Psoas muscle (tissue), 8 donors: ENCODE measurements around the gene RIN3. TPM values are rescaled to one million over a fixed set of nuclear protein-coding genes. Genes with fewer than 3 reads are reported as not detected.

Source experiments
- ATAC-seq, 4 donors: fragments of 200-7000 bp; cut with Tn5 transposase; one replicate each; pipeline ENCODE4 v1.9.1; 2020; ENCODE audit warnings: moderate library complexity in 3 of 4, mild to moderate bottlenecking in 2 of 4
- DNase-seq, 2 donors: peaks; one replicate each; pipeline ENCODE4 v3.0.0-alpha.2; 2020
- H3K27ac ChIP-seq: fragments of 200-600 bp; one replicate; pipeline ENCODE4 v1.8.0; 2022
- H3K27me3 ChIP-seq, 3 donors: fragments of 200-600 bp in 1 of 3; one replicate each; pipeline versions ENCODE4 v1.6.1 to v1.8.0; 2013 to 2022; ENCODE audit warnings: low read length in 2 of 3, mild to moderate bottlenecking in 2 of 3, moderate library complexity in 1 of 3; ENCODE audit not compliant: insufficient read depth in 3 of 3
- H3K36me3 ChIP-seq, 2 donors: fragments of 200-600 bp in 1 of 2; one replicate each; pipeline versions ENCODE4 v1.6.1 to v1.8.0; 2013 to 2022; ENCODE audit warnings: low read depth in 1 of 2, mild to moderate bottlenecking in 1 of 2, moderate library complexity in 1 of 2; ENCODE audit not compliant: insufficient read depth in 1 of 2
- H3K4me1 ChIP-seq: fragments of 200-600 bp; one replicate; pipeline ENCODE4 v1.8.0; 2022
- H3K4me3 ChIP-seq: fragments of 200-600 bp; one replicate; pipeline ENCODE4 v1.8.0; 2022; ENCODE audit warnings: mild to moderate bottlenecking
- H3K9me3 ChIP-seq: fragments of 200-600 bp; one replicate; pipeline ENCODE4 v1.8.0; 2022
- CTCF ChIP-seq: fragments of 200-600 bp; IDR thresholded peaks from one replicate; pipeline ENCODE4 v1.8.0; 2022; ENCODE audit warnings: antibody characterized with exemption
- WGBS, 3 donors: extraction: QIAGEN DNeasy Blood & Tissue Kit; methylation state at CpG; one replicate each; pipeline versions ENCODE4 v1.1.6 to v1.1.7; 2013; 5-methylcytosine and 5-hydroxymethylcytosine counted together
- intact Hi-C, 2 donors: fragments of 100-400 bp; cut with DNase I; formaldehyde crosslinking; loops; one replicate each; pipeline versions ENCODE4 v1.11.0 to v1.14.2; 2022
- polyA plus RNA-seq, 3 donors: library from polyadenylated mRNA; stranded (reverse); fragments of 200-250 nt; gene quantifications; one replicate each; pipeline ENCODE4 v1.2.3, GENCODE V29; 2013
- total RNA-seq, 4 donors: library from RNA; stranded (reverse); fragmentation: NEBNext Ultra II Directional in 2 of 4; extraction: Animal tissue kit (Norgen Biotek cat#: 25700) in 2 of 4; gene quantifications; one replicate each; pipeline versions ENCODE4 v1.2.1 to v1.2.4, GENCODE V29; 2021 to 2023
- donor health status: healthy with polysubstance abuse.
- donor health status: DM: no; HTN: no; CAD: no; lungs with moderate emphysema.
- donor health status: Bipolar disorder and iron deficiency.
- donor health status: healthy.
- donor health status: DM: yes; HTN: yes; CAD: no.
- donor health status: DM: no; HTN: no; CAD: no.
- donor health status: DM: no; HTN: no; CAD: no.
- donor health status: DM: yes; HTN: yes; CAD: no.

Gene RIN3
- total and polyA plus RNA-seq, 7 donors = 1.2 to 8.7 (median 3.8) TPM

DNA sequence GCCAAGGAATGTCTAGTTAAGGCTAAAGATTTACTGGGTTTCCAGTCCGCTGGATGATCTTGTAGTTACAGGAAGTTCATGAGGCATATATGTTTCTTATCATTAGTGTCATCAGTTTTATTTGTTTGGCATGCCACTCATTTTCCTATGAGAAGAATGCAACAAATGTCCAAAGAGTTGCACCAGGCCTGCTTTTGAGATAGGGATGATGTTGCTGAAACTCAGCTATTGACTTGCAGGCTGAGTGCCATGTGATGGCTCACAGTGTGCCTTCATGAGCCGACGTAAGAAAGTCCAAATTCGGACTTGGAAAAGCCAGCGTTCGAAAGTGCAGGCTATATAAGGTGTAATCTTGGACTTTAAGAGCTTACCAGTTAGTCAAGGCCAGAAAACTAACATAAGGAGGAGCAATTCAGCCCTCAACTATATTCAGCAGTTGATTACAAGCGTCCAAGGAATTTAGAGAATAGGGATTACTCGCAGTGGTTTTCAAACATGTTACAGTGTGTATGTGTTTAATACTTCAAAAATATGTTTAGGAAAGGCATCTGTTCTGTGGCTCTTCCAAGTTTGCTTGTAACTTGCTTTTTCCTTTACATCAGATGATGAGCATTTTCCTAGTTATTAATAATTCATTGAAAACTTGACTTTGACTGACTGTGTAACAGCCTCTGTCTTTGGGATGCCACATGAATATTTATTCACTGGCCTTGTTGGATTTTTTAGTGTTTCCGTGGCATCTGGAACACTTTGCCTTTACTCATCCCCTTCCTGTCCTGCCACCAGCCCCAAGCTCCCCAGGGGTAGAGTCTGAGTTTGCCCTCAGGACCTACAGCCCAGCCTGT is 133.6 kb downstream of the RIN3 start:
- ATAC-seq (no peak), DNase-seq (no peak)
- Histone ChIP-seq H3K36me3 (peaks cover 0 to 2% of the 10 kb centered on the region in 2 donors), H3K4me3 (no peak overlapping the region), H3K9me3 (no peaks in the 10 kb centered on the region), H3K27me3 (no peaks in the 10 kb centered on the region), H3K4me1 (no peaks in the 10 kb centered on the region), H3K27ac (no peak overlapping the region)
- 55 to 65% (median 57%) methylated on average over 9 of the region's 9 CpGs for WGBS, 3 donors
- TF ChIP-seq CTCF = no peak
- intact Hi-C loops = no loop called here

- no peaks in the 10 kb centered on the region for H3K27me3 ChIP-seq
- H3K27ac ChIP-seq = no peak overlapping the region
- intact Hi-C loops = no loop called here
- no peak for TF ChIP-seq CTCF
- H3K4me1 ChIP-seq = no peaks in the 10 kb centered on the region
- H3K9me3 ChIP-seq = no peaks in the 10 kb centered on the region
- WGBS, 3 donors = 56 to 80% (median 64%) methylated on average over 4 of the region's 4 CpGs
- ATAC-seq (no peak), DNase-seq (no peak)
- no peak overlapping the region for H3K4me3 ChIP-seq
- peaks cover 0 to 2% of the 10 kb centered on the region in 2 donors for H3K36me3 ChIP-seq
Observed at GRCh38 chr14:92647797-92648279, 134.3 kb downstream of the RIN3 start.

DNA sequence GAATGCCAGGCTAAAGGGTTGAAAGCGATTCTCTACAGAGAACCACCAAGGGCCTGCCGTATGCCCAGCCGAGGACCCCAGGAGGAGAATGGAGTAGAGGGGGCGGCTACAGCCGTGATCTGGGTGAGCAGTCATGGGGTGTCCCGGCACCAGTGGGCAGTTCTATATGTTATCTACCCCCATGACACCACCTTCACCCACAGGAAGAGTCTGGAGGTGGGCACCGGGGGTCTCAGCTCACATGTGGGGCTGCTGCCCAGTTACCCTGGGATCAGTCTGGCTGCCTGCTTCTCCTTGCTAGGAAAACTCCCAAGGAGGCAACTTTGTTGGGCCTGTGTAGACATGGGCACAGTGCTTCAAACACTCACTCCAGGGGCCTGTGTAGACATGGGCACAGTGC is 135.5 kb downstream of the RIN3 start:
- Histone ChIP-seq H3K27ac (no peak overlapping the region), H3K4me3 (no peak overlapping the region), H3K36me3 (peaks cover 0 to 2% of the 10 kb centered on the region in 2 donors), H3K9me3 (no peaks in the 10 kb centered on the region), H3K4me1 (no peaks in the 10 kb centered on the region), H3K27me3 (no peaks in the 10 kb centered on the region)
- DNase-seq = no peak
- 89 to 99% (median 95%) methylated on average over 7 of the region's 7 CpGs for WGBS, 3 donors
- TF ChIP-seq CTCF = no peak
- intact Hi-C loops = no loop called here
- ATAC-seq = no peak

DNA sequence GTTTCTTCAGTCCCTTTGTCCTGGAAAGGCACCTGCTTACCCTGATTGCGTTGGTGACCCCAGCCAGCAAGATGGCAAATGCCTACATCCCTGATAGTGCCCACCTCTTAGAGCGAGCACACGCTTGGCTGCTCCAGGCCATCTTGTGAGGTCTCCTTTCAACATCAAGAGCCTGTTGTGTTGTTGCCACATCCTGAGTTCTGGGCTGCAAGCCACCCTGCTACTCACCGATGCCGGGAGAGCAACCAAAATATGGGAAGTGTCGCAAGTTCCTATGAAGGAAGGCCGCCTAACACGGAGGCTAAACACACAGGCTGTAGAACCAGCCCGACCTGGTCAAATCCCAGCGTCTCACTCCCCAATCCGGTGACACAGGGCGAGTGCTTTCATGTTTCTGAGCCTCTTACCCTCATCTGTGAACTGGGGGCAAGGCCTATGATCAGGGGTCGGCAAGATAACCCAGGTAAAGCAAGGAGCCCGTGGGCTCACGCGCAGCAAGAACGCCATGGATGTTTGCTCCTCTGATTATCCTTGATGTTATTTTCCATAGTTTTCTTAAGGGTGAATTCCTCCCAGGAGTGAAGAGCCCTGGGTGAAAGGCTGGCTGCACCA is 136.5 kb downstream of the RIN3 start:
- 85 to 90% (median 85%) methylated on average over 17 of the region's 17 CpGs for WGBS, 3 donors
- peak; percentile 56 to 72 for DNase-seq
- intact Hi-C loops = no loop called here
- Histone ChIP-seq H3K27ac (no peak overlapping the region), H3K36me3 (peaks cover 0 to under 1% of the 10 kb centered on the region in 2 donors), H3K4me1 (no peaks in the 10 kb centered on the region), H3K27me3 (no peaks in the 10 kb centered on the region), H3K4me3 (no peak overlapping the region), H3K9me3 (no peaks in the 10 kb centered on the region)
- TF ChIP-seq CTCF = no peak
- ATAC-seq = peak in 3 of 4 donors; percentile 18 to 50 (median 43)
